AG04449 (cell line): ENCODE data around the gene ATP2A3.

Experiments
- CTCF ChIA-PET: fragments of 350-600 bp; formaldehyde crosslinking; extraction: SDS; loops from one replicate; lab custom pipeline; 2021; ENCODE audit warnings: antibody characterized with exemption; lab: Yijun Ruan, JAX
- POLR2A ChIA-PET: fragments of 400-600, 350-600 bp; formaldehyde crosslinking; extraction: SDS; loops from one replicate; lab custom pipeline; 2020; ENCODE audit warnings: antibody characterized with exemption, inconsistent platforms; lab: Yijun Ruan, JAX
- DNase-seq: peaks from one replicate; pipeline ENCODE4 v3.0.0-alpha.2; 2010; ENCODE audit warnings: low read depth, low spot score
- H3K4me3 ChIP-seq: 2 replicates; pipeline ENCODE4 v1.5.1; 2011; ENCODE audit warnings: low read depth, mild to moderate bottlenecking, control low read depth, low read length
- CTCF ChIP-seq: IDR thresholded peaks from one replicate; pipeline ENCODE4 v1.5.1; 2011; ENCODE audit warnings: mild to moderate bottlenecking, moderate library complexity, low read length, control low read depth, inconsistent platforms; ENCODE audit not compliant: insufficient read depth; ENCODE audit errors: missing control alignments

ATP2A3 gene

GRCh38 chr17:3974980-3975379 is 10.7 kb upstream of the ATP2A3 start:
- ChIA-PET CTCF (interaction anchor here (1.6 kb wide), 1 partner anchor 61 kb away, joined by 3 read pairs; no protein-coding TSS in a partner anchor), POLR2A (no interaction called here)
- no peak for TF ChIP-seq CTCF
- no peak overlapping the region for H3K4me3 ChIP-seq
- no peak for DNase-seq

GRCh38 chr17:3974138-3974687 is 10.0 kb upstream of the ATP2A3 start:
- no peak for DNase-seq
- ChIA-PET CTCF (interaction anchor here (1.6 kb wide), 1 partner anchor 60 kb away, joined by 3 read pairs; no protein-coding TSS in a partner anchor), POLR2A (no interaction called here)

DNA sequence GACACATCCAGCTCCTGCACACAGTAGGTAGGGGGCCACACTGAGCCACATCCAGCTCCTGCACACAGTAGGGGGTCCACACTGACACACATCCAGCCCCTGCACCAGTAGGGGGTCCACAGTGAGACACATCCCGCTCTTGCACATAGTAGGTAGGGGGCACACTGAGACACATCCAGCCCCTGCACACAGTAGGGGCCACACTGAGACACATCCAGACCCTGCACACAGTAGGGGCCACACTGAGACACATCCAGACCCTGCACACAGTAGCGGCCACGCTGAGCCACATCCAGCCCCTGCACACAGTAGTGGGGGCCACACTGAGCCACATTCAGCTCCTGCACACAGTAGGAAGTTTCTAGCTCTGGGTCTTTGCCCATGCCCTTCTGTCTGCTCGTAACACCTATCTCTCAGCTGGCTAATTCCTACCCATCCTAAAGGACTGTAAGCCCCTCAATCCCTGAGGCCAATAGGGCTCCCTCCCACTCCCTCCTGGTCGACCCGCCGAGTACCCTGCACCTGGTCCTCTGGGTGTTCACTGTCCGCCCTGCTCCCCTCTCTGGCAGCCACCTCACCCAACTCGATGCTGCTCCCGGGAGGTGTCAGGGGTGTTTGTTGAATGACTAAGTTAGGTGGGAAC is 9.4 kb upstream of the ATP2A3 start:
- CTCF ChIA-PET: interaction anchor here (1.6 kb wide), 1 partner anchor 60 kb away, joined by 3 read pairs; no protein-coding TSS in a partner anchor
- no peak overlapping the region for H3K4me3 ChIP-seq
- TF ChIP-seq CTCF: no peak
- DNase-seq: no peak
- POLR2A ChIA-PET: no interaction called here

More at GRCh38 chr17:3974138-3974687, 10.0 kb upstream of the ATP2A3 start:
- H3K4me3 ChIP-seq: no peak overlapping the region
- no peak for TF ChIP-seq CTCF

DNA sequence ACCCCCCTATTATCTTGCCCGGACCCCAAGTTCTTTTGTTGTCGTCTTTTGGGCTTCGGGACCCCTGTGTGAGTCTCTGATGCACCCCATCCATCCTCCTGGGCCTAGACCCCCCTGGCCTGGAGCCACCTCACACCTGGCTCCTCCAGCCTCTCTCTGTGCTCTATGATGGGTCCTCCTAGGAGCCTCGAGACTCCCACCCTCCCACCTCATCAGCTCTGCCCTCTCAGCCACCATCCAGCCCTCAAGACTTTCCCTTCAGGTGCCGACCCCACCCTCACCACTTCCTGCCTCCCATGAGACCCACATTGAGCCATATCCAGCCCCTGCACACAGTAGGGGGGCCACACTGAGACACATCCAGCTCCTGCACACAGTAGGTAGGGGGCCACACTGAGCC is 8.7 kb upstream of the ATP2A3 start:
- H3K4me3 ChIP-seq: no peak overlapping the region
- POLR2A ChIA-PET: no interaction called here
- no peak for TF ChIP-seq CTCF
- CTCF ChIA-PET: no interaction called here
- DNase-seq: no peak

DNA sequence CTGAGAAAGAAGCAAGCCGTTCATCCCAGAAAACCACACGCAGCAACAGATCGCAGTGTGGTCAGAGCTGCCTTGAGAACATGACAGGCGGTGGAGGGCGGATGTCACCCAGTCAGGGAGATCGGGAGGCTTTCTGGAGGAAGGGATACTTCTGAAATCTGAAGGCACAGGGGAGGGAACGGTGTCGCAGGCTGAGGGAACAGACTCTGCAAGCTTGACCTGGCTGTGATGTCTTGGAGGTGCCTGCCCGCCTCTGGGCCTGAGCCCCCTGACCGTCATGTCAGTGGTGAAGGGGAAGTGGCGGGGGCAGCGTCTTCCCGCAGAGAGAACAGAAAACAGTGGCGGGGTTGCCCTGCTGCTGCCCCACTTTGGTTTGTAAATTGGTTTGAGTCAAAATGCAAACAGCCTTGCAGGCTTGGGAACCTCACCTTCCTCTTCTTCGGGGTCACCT is 8.1 kb upstream of the ATP2A3 start:
- no peak for TF ChIP-seq CTCF
- ChIA-PET CTCF (no interaction called here), POLR2A (no interaction called here)
- no peak overlapping the region for H3K4me3 ChIP-seq
- no peak for DNase-seq

- CTCF ChIA-PET: no interaction called here
- POLR2A ChIA-PET: no interaction called here
- no peak for DNase-seq
- no peak overlapping the region for H3K4me3 ChIP-seq
- TF ChIP-seq CTCF: no peak
These were observed 6.4 kb upstream of the ATP2A3 start for GRCh38 chr17:3970668-3971067.
